K562 (cell line): Measurements from ENCODE around the gene MAGI1. TPM values are rescaled to one million over a fixed set of nuclear protein-coding genes. Genes with fewer than 3 reads are reported as not detected.

ENCODE experiments used
- ATAC-seq: fragments of 200-7000 bp; cut with Tn5 transposase; 3 replicates; pipeline ENCODE4 v1.9.1; 2020; ENCODE audit warnings: moderate library complexity
- BruUV-seq: library from RNA; stranded (reverse); fragments of 400-500 nt; replicated peaks from 2 replicates; lab custom pipeline; 2021; lab: Mats Ljungman, UMichigan
- CTCF ChIA-PET: fragments of 300-600 bp; formaldehyde crosslinking; extraction: SDS; loops from one replicate; lab custom pipeline; 2021; ENCODE audit warnings: low intra/inter-chr PET ratio; lab: Yijun Ruan, JAX
- POLR2A ChIA-PET: fragments of 300-600, 350-650 bp; sonication (Branson Sonifier 250); formaldehyde crosslinking; extraction: SDS; loops from one replicate; lab custom pipeline; 2021; ENCODE audit warnings: antibody characterized with exemption, inconsistent platforms; lab: Yijun Ruan, JAX
- DNase-seq, 4 experiments: peaks; one replicate each; pipeline versions ENCODE4 v3.0.0 to v3.0.0-alpha.2; 2011 to 2018; ENCODE audit warnings: low spot score in 3 of 4, mixed read lengths in 3 of 4; ENCODE audit errors: extremely low read depth in 1 of 4
- FAIRE-seq: peaks from 2 replicates; lab custom pipeline; 2011; peaks lifted over from hg19 to GRCh38; lab: Jason Lieb, UNC
- H2AFZ ChIP-seq: 2 replicates; pipeline ENCODE4 v1.6.0; 2011; ENCODE audit warnings: low read depth, low read length, control low read depth, inconsistent platforms
- H3K27ac ChIP-seq: fragments of 200-600 bp; 3 replicates; pipeline ENCODE4 v1.8.0; 2011; ENCODE audit warnings: low read depth, mild to moderate bottlenecking, control low read depth, inconsistent platforms, low read length, moderate library complexity, mixed read lengths; ENCODE audit errors: extremely low read depth
- H3K27me3 ChIP-seq, 2 experiments: fragments of 300-600 bp in 1 of 2; 2 replicates in 1 of 2; 3 replicates in 1 of 2; pipeline versions ENCODE4 v1.6.0 to v1.8.0; 2011; ENCODE audit warnings: inconsistent platforms in 2 of 2, low read length in 2 of 2, mild to moderate bottlenecking in 1 of 2, mixed read lengths in 1 of 2, moderate library complexity in 1 of 2; ENCODE audit not compliant: control insufficient read depth in 2 of 2, insufficient read depth in 2 of 2
- H3K36me3 ChIP-seq: fragments of 300-600 bp; 3 replicates; pipeline ENCODE4 v1.8.0; 2011; ENCODE audit warnings: mild to moderate bottlenecking, low read length, inconsistent platforms; ENCODE audit not compliant: control insufficient read depth, insufficient read depth
- H3K4me1 ChIP-seq, 2 experiments: fragments of 200-600 bp in 1 of 2; replicated peaks in 1 of 2; 2 replicates in 1 of 2; 3 replicates in 1 of 2; pipeline versions ENCODE4 v1.5.1 to v1.8.0; 2011; ENCODE audit warnings: inconsistent platforms in 2 of 2, low read length in 2 of 2, mild to moderate bottlenecking in 1 of 2, mixed read lengths in 1 of 2, moderate library complexity in 1 of 2; ENCODE audit not compliant: control insufficient read depth in 2 of 2, insufficient read depth in 2 of 2
- H3K4me2 ChIP-seq: 2 replicates; pipeline ENCODE4 v1.6.1; 2011; ENCODE audit warnings: low read length, control low read depth, inconsistent platforms, mixed read lengths; ENCODE audit not compliant: insufficient read depth
- H3K4me3 ChIP-seq: fragments of 200-600 bp; sonication (generic), shearing (Covaris generic); 2 replicates; pipeline ENCODE4 v1.5.1; 2016; ENCODE audit warnings: control low read depth, inconsistent platforms
- H3K79me2 ChIP-seq: fragments of 200-600 bp; 3 replicates; pipeline ENCODE4 v1.8.0; 2011; ENCODE audit warnings: low read length, inconsistent platforms; ENCODE audit not compliant: control insufficient read depth, insufficient read depth
- H3K9ac ChIP-seq, 2 experiments: 2 replicates each; pipeline versions ENCODE4 v1.6.0 to v1.6.1; 2011; ENCODE audit warnings: low read depth in 2 of 2, low read length in 2 of 2, control low read depth in 1 of 2, inconsistent platforms in 1 of 2, mild to moderate bottlenecking in 1 of 2, mixed read lengths in 1 of 2; ENCODE audit not compliant: insufficient read depth in 1 of 2
- H3K9me1 ChIP-seq: one replicate; pipeline ENCODE4 v1.6.0; 2011; ENCODE audit warnings: inconsistent platforms, mild to moderate bottlenecking, low read length, moderate library complexity; ENCODE audit not compliant: control insufficient read depth, insufficient read depth
- H3K9me3 ChIP-seq: replicated peaks from 2 replicates; pipeline ENCODE4 v1.5.1; 2011; ENCODE audit warnings: low read depth, low read length, inconsistent platforms; ENCODE audit not compliant: control insufficient read depth, insufficient read depth
- H4K20me1 ChIP-seq: replicated peaks from 2 replicates; pipeline ENCODE4 v1.6.1; 2011; ENCODE audit warnings: low read length, inconsistent platforms, mixed read lengths; ENCODE audit not compliant: control insufficient read depth, insufficient read depth
- CBX5 ChIP-seq: IDR thresholded peaks from 2 replicates; pipeline ENCODE4 v1.6.1; 2014; ENCODE audit warnings: low read depth, borderline replicate concordance
- ELF2 ChIP-seq: fragments of 250-450 bp; sonication (Bioruptor Pico); IDR thresholded peaks from 2 replicates; pipeline ENCODE4 v1.5.0; 2021; ENCODE audit warnings: mild to moderate bottlenecking
- NR2C1 ChIP-seq, 2 experiments: fragments of 450-650 bp; IDR thresholded peaks; 2 replicates each; pipeline ENCODE4 v1.6.1; 2017; ENCODE audit warnings: mild to moderate bottlenecking in 2 of 2, antibody characterized with exemption in 1 of 2, inconsistent platforms in 1 of 2, missing compliant biosample characterization in 1 of 2, missing genetic modification characterization in 1 of 2
- NR3C1 ChIP-seq: sonication (generic); formaldehyde crosslinking; IDR thresholded peaks from 2 replicates; pipeline ENCODE4 v1.8.1; 2022; ENCODE audit warnings: missing genetic modification reagents
- PCBP1 ChIP-seq: fragments of 200-400 bp; formaldehyde crosslinking; IDR thresholded peaks from 2 replicates; pipeline ENCODE4 v1.6.1; 2018; ENCODE audit warnings: mild to moderate bottlenecking, low read depth, low read length; ENCODE audit not compliant: poor library complexity, severe bottlenecking
- RAD21 ChIP-seq, 2 experiments: fragments of 250-450 bp in 1 of 2; fragments of 450-650 bp in 1 of 2; sonication (Bioruptor Pico) in 1 of 2; formaldehyde crosslinking in 1 of 2; IDR thresholded peaks in 1 of 2; conservative IDR thresholded peaks in 1 of 2; 2 replicates each; pipeline versions ENCODE4 v1.4.0 to v1.8.0; 2020 to 2022; ENCODE audit warnings: mild to moderate bottlenecking in 2 of 2, moderate library complexity in 1 of 2
- SMAD4 ChIP-seq: fragments of 250-450 bp; sonication (Bioruptor Pico); conservative IDR thresholded peaks from 2 replicates; pipeline ENCODE4 v1.8.0; 2021; ENCODE audit warnings: inconsistent platforms, mild to moderate bottlenecking, moderate library complexity
- SMARCA4 ChIP-seq: fragments of 450-650 bp; IDR thresholded peaks from 2 replicates; pipeline ENCODE4 v1.6.1; 2016
- ZC3H11A ChIP-seq: IDR thresholded peaks from 2 replicates; pipeline ENCODE4 v1.6.1; 2012; ENCODE audit warnings: low read depth, low read length, improper control_type of control experiment
- ZNF311 ChIP-seq: fragments of 250-450 bp; sonication (Bioruptor Pico); IDR thresholded peaks from 2 replicates; pipeline ENCODE4 v1.4.0; 2020; ENCODE audit warnings: mild to moderate bottlenecking, moderate library complexity
- WGBS: fragments of 100-300 bp; shearing (Covaris generic); methylation state at CpG from one replicate; pipeline ENCODE4 v1.1.6; 2016; ENCODE audit warnings: low coverage, mixed read lengths; ENCODE audit not compliant: insufficient coverage; ENCODE audit errors: missing lambda C conversion rate; 5-methylcytosine and 5-hydroxymethylcytosine counted together
- in situ Hi-C: fragments of 300-500 bp; cut with MboI; formaldehyde crosslinking; loops from 4 replicates; pipeline ENCODE4 v1.15.0; 2018; ENCODE audit warnings: inconsistent platforms, mixed read lengths
- intact Hi-C: fragments of 100-400 bp; cut with micrococcal nuclease; formaldehyde crosslinking; loops from 2 replicates; pipeline ENCODE4 v1.14.2; 2022
- polyA plus RNA-seq, 8 experiments: library from polyadenylated mRNA; depleted of rRNA in 4 of 8; stranded (reverse) in 5 of 8; unstranded in 3 of 8; fragments of >200 nt; fragmentation: Nextera tagmentation in 2 of 8; fragmentation: Illumina TruSeq in 1 of 8; extraction: Ambion mirVana in 2 of 8; extraction: Trizol in 1 of 8; gene quantifications; 2 replicates each; pipeline versions ENCODE4 v1.2.1 to v1.2.3, GENCODE V29; 2011 to 2014; ENCODE audit warnings: inconsistent platforms in 1 of 8, missing spikeins in 1 of 8
- total RNA-seq, 7 experiments: library from RNA; depleted of rRNA in 6 of 7; stranded (reverse); fragments of >200 nt in 6 of 7; fragmentation: Illumina TruSeq in 2 of 7; extraction: Trizol in 2 of 7; gene quantifications; 2 replicates each; pipeline versions ENCODE4 v1.2.1 to v1.2.3, GENCODE V29; 2011 to 2021; ENCODE audit warnings: low replicate concordance in 1 of 7
- TF ChIP-seq, protein P1 (sequence below): fragments of 450-650 bp; IDR thresholded peaks from 2 replicates; pipeline ENCODE4 v1.6.1; 2016; ENCODE audit warnings: borderline replicate concordance

The MAGI1 gene
- total and polyA plus RNA-seq, 9 of the 15 experiments (the other 6 are each of a cell fraction or from before 2014, with no cell fraction given), result 7.8 to 59.4 (median 43.2) TPM

- BruUV-seq, result no TSS peak
- ATAC-seq (no peak), FAIRE-seq (no peak), DNase-seq (no peak)
- POLR2A ChIA-PET, result no interaction called here
- no peak for TF ChIP-seq SMARCA4
- no peak for TF ChIP-seq NR2C1 (IDR thresholded peaks at IDR 0.05)
- TF ChIP-seq NR2C1 (tag; IDR thresholded peaks at IDR 0.05), result no peak
- no peak for TF ChIP-seq RAD21 (CRISPR knock-in tag; conservative IDR thresholded peaks at IDR 0.05 in 1 of 2, IDR thresholded peaks at IDR 0.05 in 1 of 2)
- TF ChIP-seq ZNF311 (CRISPR knock-in tag), result no peak
- TF ChIP-seq PCBP1, result no peak
- TF ChIP-seq, protein P1, sequence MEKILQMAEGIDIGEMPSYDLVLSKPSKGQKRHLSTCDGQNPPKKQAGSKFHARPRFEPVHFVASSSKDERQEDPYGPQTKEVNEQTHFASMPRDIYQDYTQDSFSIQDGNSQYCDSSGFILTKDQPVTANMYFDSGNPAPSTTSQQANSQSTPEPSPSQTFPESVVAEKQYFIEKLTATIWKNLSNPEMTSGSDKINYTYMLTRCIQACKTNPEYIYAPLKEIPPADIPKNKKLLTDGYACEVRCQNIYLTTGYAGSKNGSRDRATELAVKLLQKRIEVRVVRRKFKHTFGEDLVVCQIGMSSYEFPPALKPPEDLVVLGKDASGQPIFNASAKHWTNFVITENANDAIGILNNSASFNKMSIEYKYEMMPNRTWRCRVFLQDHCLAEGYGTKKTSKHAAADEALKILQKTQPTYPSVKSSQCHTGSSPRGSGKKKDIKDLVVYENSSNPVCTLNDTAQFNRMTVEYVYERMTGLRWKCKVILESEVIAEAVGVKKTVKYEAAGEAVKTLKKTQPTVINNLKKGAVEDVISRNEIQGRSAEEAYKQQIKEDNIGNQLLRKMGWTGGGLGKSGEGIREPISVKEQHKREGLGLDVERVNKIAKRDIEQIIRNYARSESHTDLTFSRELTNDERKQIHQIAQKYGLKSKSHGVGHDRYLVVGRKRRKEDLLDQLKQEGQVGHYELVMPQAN, result no peak
- TF ChIP-seq SMAD4 (CRISPR knock-in tag), result no peak
- TF ChIP-seq CBX5, result no peak
- TF ChIP-seq ELF2 (CRISPR knock-in tag), result no peak
- no peak for TF ChIP-seq NR3C1 (CRISPR knock-in tag)
- TF ChIP-seq ZC3H11A, result no peak
- in situ Hi-C loops (no loop called here), intact Hi-C loops (loop anchor here (10.0 kb wide), 1 partner anchor 95 kb away; no protein-coding TSS in a partner anchor)
- H3K79me2 ChIP-seq, result peaks cover 50% of the 10 kb centered on the region; the same call in 2 of the 3 replicates
- H3K9ac ChIP-seq, result no peak overlapping the region
- H3K27me3 ChIP-seq, result no peaks in the 10 kb centered on the region
- no peak overlapping the region for H3K4me2 ChIP-seq
- CTCF ChIA-PET, result no interaction called here
- WGBS, result 100% methylated on average over 1 of the region's 2 CpGs
- no peaks in the 10 kb centered on the region for H4K20me1 ChIP-seq
- H3K36me3 ChIP-seq, result no peaks in the 10 kb centered on the region
- no peak overlapping the region for H3K4me3 ChIP-seq
- no peak overlapping the region for H3K27ac ChIP-seq
- H2AFZ ChIP-seq, result no peak overlapping the region
- no peaks in the 10 kb centered on the region for H3K9me1 ChIP-seq
- H3K4me1 ChIP-seq, result peaks cover 0 to 8% of the 10 kb centered on the region in 2 experiments; a peak in 3 of 5 replicates
- no peaks in the 10 kb centered on the region for H3K9me3 ChIP-seq
Measured at GRCh38 chr3:65550137-65550536, 488.6 kb downstream of the MAGI1 start.
